GM10847 (cell line): ENCODE results near the gene PCDHGA12.
"Not testable (repeated sequence)": the region's sequence is repeated elsewhere in the genome, so short reads cannot be mapped to it uniquely, and the experiment has no call there.

Source experiments
- POLR2A ChIP-seq: IDR thresholded peaks from 2 replicates; pipeline ENCODE4 v1.6.1; 2011; ENCODE audit not compliant: insufficient read length; ENCODE audit errors: extremely low read depth

PCDHGA12 gene

DNA sequence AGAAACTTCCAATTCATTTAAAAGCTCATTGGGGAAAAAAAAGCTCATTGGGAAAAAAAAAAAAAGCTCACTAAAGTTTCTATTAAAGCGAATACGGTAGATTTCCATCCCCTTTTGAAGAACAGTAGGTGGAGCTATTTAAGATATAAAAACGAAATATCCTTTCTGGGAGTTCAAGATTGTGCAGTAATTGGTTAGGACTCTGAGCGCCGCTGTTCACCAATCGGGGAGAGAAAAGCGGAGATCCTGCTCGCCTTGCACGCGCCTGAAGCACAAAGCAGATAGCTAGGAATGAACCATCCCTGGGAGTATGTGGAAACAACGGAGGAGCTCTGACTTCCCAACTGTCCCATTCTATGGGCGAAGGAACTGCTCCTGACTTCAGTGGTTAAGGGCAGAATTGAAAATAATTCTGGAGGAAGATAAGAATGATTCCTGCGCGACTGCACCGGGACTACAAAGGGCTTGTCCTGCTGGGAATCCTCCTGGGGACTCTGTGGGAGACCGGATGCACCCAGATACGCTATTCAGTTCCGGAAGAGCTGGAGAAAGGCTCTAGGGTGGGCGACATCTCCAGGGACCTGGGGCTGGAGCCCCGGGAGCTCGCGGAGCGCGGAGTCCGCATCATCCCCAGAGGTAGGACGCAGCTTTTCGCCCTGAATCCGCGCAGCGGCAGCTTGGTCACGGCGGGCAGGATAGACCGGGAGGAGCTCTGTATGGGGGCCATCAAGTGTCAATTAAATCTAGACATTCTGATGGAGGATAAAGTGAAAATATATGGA, at the start of gene PCDHGA12:
Gene PCDHGA12 (plus strand): TSS at position 176 of the 782 bp plus-strand sequence. CDS start 253 bp downstream, at position 429.
- TF ChIP-seq POLR2A: no peak

DNA sequence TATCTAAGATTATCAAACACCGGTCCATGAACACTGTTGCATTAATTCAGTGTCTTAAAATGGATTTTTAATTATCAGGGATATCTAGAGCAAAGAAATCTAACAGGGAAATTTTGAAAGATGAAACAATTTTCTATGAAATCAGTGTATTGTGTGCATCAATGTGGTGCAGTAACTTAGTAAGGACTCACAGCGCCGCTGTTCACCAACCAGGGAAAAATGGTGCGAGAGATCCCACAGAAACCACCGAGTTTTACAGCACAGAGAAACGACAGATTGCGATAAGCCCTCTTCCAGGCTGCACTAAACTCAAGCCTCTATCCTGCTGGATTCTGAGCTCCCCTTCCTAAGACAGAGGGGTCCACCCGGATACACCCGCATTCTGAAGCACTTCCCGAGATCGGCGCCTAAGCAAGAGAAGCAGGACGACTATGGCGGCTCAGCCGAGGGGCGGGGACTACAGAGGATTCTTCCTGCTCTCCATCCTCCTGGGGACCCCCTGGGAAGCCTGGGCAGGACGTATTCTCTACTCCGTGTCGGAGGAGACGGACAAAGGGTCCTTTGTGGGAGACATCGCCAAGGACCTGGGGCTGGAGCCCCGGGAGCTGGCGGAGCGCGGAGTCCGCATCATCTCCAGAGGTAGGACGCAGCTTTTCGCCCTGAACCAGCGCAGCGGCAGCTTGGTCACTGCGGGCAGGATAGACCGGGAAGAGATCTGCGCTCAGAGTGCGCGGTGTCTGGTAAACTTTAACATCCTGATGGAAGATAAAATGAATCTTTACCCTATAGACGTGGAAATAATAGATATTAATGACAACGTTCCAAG, 47.6 kb upstream of the PCDHGA12 start, which contains the start of gene PCDHGA7:
Gene PCDHGA7 (plus strand): TSS at position 274 of the 826 bp plus-strand sequence. CDS start 158 bp downstream, at position 432.
- TF ChIP-seq POLR2A: no peak

DNA sequence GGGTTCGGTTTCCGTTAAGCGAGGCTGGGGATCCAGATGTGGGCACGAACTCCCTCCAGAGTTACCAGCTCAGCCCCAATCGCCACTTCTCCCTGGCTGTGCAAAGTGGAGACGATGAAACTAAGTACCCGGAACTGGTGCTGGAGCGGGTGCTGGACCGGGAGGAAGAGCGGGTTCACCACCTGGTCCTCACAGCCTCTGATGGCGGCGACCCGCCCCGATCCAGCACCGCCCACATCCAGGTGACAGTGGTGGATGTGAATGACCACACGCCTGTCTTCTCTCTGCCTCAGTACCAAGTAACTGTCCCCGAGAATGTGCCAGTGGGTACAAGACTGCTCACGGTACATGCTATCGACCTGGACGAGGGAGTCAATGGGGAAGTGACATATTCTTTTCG, 47.0 kb upstream of the PCDHGA12 start:
- TF ChIP-seq POLR2A: no peak

DNA sequence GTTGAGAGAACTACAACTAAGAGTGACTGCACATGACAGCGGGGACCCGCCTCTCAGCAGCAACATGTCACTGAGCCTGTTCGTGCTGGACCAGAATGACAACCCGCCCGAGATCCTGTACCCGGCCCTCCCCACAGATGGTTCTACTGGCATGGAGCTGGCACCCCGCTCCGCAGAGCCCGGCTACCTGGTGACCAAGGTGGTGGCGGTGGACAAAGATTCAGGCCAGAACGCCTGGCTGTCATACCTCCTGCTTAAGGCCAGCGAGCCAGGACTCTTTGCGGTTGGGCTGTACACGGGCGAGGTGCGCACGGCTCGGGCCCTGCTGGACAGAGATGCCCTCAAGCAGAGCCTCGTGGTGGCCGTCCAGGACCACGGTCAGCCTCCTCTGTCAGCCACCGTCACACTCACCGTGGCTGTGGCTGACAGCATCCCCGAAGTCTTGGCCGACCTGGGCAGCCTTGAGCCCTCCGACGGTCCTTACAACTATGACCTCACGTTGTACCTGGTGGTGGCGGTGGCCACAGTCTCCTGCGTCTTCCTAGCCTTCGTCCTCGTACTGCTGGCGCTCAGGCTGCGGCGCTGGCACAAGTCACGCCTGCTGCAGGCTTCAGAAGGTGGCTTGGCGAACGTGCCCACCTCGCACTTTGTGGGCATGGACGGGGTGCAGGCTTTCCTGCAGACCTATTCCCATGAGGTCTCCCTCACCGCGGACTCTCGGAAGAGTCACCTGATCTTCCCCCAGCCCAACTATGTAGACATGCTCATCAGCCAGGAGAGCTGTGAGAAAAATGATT, 45.6 kb upstream of the PCDHGA12 start:
- TF ChIP-seq POLR2A: no peak

DNA sequence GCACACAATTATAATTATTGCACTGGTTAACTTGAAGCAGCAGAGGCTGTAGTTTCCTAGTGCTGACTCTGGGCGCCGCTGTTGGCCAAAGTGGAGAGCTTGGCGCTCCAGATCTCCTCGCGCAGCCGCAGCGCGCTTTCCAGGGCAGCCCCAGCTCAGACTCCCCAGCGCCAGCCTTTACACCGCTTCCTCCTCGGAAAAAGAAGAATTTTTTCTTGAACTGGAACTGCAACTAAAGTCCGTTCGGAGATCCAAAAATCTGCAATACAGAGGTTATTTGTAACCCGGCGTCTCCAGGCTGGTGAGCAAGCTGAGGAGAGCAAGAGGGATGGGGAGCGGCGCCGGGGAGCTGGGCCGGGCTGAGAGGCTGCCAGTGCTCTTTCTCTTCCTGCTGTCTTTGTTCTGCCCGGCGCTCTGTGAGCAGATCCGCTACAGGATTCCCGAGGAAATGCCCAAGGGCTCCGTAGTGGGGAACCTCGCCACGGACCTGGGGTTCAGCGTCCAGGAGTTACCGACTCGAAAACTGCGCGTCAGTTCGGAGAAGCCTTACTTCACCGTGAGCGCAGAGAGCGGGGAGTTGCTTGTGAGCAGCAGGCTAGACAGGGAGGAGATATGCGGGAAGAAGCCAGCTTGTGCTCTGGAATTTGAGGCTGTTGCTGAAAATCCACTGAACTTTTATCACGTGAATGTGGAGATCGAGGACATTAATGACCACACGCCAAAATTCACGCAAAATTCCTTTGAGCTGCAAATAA, 42.6 kb upstream of the PCDHGA12 start, which contains the start of gene PCDHGB4:
Gene PCDHGB4 (plus strand): TSS at position 142 of the 755 bp plus-strand sequence. CDS start 187 bp downstream, at position 329.
- TF ChIP-seq POLR2A: not testable (repeated sequence)

DNA sequence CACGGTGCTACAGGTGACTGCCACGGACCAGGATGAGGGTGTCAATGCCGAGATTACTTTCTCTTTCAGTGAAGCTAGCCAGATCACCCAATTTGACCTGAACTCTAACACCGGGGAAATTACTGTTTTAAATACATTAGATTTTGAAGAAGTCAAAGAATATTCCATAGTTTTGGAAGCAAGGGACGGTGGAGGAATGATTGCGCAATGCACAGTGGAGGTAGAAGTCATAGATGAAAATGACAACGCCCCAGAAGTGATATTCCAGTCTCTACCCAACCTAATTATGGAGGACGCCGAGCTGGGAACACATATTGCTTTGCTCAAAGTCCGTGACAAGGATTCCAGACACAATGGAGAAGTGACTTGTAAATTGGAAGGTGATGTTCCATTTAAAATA, 41.6 kb upstream of the PCDHGA12 start:
- no peak for TF ChIP-seq POLR2A

DNA sequence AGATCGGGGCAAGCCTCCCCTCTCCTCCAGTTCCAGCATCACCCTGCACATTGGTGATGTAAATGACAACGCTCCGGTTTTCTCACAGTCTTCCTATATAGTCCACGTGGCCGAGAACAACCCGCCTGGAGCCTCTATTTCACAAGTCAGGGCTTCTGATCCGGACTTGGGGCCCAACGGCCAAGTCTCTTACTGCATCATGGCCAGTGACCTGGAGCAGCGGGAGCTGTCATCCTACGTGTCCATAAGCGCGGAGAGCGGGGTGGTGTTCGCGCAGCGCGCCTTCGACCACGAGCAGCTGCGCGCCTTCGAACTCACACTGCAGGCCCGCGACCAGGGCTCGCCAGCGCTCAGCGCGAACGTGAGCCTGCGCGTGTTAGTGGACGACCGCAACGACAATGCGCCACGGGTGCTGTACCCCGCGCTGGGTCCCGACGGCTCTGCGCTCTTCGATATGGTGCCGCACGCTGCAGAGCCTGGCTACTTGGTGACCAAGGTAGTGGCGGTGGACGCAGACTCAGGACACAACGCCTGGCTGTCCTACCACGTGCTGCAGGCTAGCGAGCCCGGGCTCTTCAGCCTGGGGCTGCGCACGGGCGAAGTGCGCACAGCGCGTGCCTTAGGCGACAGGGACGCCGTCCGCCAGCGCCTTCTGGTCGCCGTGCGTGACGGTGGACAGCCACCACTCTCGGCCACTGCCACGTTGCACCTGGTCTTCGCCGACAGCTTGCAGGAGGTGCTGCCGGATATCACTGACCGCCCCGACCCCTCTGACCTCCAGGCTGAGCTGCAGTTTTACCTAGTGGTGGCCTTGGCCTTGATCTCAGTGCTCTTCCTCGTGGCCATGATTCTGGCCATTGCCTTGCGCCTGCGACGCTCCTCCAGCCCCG, 40.9 kb upstream of the PCDHGA12 start:
- no peak for TF ChIP-seq POLR2A

DNA sequence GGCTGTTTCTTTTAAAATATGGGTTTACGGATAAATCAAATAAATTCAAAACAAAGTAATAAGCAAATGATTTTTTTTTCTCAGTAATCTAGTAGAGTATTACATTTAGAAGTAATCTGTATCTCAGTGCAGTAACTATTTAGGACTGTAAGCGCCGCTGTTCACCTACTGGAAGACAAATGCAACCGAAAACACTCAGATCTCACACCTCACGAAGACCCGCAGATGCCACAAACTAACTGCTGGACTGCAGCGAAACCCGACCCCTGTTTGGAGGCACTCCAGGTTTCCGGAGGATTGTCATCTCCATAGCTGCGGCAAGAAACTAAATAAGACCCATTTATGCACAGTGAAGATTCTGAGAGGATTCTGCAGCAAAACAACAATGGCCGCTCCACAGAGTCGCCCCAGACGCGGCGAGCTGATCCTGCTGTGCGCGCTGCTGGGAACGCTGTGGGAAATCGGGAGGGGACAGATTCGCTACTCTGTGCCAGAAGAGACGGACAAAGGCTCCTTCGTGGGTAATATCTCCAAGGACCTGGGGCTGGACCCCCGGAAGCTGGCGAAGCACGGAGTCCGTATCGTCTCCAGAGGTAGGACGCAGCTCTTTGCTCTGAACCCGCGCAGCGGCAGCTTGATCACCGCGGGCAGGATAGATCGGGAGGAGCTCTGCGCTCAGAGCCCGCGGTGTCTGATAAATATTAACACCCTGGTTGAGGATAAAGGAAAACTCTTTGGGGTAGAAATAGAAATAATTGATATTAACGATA, 37.7 kb upstream of the PCDHGA12 start, which contains the start of gene PCDHGA8:
Gene PCDHGA8 (plus strand): TSS at position 205 of the 770 bp plus-strand sequence. CDS start 181 bp downstream, at position 386.
- TF ChIP-seq POLR2A: no peak

DNA sequence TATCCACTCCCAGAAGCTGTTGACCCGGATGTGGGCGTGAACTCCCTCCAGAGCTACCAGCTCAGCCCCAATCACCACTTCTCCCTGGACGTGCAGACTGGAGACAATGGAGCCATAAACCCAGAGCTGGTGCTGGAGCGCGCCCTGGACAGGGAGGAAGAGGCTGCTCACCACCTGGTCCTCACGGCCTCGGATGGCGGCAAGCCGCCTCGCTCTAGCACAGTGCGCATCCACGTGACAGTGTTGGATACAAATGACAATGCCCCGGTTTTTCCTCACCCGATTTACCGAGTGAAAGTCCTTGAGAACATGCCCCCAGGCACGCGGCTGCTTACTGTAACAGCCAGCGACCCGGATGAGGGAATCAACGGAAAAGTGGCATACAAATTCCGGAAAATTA, 37.0 kb upstream of the PCDHGA12 start:
- TF ChIP-seq POLR2A: no peak

DNA sequence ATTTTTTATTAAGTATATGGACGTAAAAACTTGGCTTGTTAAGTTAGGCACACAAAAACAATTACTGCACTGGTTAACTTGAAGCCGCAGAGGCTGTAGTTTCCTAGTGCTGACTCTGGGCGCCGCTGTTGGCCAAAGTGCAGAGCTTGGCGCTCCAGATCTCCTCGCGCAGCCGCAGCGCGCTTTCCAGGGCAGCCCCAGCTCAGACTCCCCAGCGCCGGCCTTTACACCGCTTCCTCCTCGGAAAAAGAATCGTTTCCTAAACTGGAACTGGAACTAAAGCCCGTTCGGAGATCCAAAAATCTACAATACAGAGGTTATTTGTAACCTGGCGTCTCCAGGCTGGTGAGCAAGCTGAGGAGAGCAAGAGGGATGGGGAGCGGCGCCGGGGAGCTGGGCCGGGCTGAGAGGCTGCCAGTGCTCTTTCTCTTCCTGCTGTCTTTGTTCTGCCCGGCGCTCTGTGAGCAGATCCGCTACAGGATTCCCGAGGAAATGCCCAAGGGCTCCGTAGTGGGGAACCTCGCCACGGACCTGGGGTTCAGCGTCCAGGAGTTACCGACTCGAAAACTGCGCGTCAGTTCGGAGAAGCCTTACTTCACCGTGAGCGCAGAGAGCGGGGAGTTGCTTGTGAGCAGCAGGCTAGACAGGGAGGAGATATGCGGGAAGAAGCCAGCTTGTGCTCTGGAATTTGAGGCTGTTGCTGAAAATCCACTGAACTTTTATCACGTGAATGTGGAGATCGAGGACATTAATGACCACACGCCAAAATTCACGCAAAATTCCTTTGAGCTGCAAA, 32.4 kb upstream of the PCDHGA12 start, which contains the start of gene PCDHGB5:
Gene PCDHGB5 (plus strand): TSS at position 192 of the 796 bp plus-strand sequence. CDS start 181 bp downstream, at position 373.
- not testable (repeated sequence) for TF ChIP-seq POLR2A

DNA sequence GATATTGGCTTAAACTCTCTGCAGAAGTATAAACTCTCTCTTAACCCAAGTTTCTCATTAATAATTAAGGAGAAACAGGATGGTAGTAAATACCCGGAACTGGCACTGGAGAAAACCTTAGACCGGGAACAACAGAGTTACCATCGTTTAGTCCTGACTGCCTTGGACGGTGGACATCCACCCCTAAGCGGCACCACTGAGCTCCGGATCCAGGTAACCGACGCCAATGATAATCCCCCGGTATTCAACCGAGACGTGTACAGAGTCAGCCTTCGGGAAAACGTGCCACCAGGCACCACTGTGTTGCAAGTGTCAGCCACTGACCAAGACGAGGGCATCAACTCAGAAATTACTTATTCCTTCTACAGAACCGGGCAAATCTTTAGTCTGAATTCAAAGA, 31.7 kb upstream of the PCDHGA12 start:
- TF ChIP-seq POLR2A: no peak
